ENCODE results near the gene MDFIC.

Gene MDFIC

DNA sequence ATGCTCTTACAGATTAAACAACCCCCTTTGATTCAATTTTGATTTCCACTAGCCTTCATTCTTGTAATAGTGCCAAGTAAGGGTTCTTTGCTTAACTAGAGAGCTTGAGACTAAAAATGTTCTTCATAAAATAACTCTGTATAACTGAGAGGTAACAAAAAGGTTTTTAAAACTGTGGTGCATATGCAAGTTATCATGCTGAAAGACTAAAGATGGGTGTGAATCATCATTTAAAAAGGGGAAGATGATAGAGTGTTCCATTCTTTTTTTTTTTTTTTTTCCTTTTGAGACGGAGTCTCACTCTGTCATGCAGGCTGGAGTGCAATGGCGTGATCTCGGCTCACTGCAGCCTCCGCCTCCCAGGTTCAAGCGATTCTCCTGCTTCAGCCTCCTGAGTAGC, 11.1 kb downstream of the MDFIC start:
- TF ChIP-seq GATA1 (IDR thresholded peaks at IDR 0.05; ENCODE audit: low read depth, low read length) (no peak), POLR2A (IDR thresholded peaks at IDR 0.05; ENCODE audit: low read length) (no peak)
- DNase-seq, result no peak

DNA sequence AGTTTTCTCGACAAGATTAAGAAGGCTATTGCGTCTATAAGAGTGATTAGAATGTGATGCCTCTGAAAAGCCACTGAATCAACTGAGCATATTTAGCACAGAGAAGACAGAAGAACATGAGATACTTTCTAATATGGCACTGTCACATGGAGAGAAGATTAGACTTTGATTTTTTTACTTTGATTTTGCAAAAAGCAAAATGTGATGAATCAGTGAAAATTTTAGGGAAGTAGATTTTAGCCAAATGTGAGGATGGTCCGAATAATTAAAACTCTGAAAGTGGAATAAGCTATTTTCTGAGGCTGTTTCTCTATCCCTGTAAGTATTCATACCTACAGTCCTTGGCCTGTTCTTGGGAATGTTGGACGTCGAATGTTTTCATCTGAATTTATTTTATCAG, 11.8 kb downstream of the MDFIC start:
- TF ChIP-seq GATA1 (IDR thresholded peaks at IDR 0.05; ENCODE audit: low read depth, low read length) (no peak), POLR2A (IDR thresholded peaks at IDR 0.05; ENCODE audit: low read length) (no peak)

DNA sequence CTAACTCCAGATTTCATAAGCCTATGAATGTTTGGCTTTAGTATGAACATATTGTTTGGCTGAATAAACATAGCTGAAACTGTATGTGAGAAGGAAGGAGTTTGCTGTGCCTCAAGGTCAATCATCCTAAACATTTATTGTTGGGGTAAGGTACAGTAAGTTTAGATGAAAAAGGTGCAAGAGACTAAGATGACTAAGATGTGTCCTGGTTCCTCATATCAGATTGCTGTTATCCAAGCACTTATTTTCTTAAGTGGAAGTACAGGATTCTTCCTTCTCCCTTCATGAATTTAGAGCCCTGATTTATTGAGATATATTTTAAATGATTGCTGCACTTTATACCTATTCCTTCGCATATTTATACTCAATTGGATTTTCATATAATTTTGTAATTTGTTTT, 12.2 kb downstream of the MDFIC start:
- no peak for DNase-seq
- TF ChIP-seq POLR2A (IDR thresholded peaks at IDR 0.05; ENCODE audit: low read length) (no peak), GATA1 (IDR thresholded peaks at IDR 0.05; ENCODE audit: low read depth, low read length) (no peak)

More for the DNA sequence above, 11.8 kb downstream of the MDFIC start:
- no peak for DNase-seq

DNA sequence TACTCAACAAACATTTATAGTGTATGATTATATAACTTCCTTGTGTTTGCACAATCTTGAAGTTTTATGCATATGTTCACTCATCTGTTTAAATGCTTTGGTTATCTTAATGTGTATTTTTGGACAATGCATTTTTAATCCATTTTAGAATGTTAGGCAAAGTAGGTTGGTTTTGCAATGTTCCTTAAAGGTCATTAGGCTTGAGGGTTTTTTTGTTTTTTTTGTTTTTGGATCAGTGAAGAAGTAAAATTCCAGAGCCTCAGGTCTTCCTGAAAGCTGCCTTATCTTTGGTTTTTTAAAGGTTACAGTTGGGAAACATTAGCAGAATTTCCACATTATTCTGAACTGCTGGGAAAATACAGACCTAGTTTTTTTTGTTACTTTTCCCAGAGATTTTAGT, 12.8 kb downstream of the MDFIC start:
- no peak for DNase-seq
- TF ChIP-seq GATA1 (IDR thresholded peaks at IDR 0.05; ENCODE audit: low read depth, low read length) (no peak), POLR2A (IDR thresholded peaks at IDR 0.05; ENCODE audit: low read length) (no peak)

DNA sequence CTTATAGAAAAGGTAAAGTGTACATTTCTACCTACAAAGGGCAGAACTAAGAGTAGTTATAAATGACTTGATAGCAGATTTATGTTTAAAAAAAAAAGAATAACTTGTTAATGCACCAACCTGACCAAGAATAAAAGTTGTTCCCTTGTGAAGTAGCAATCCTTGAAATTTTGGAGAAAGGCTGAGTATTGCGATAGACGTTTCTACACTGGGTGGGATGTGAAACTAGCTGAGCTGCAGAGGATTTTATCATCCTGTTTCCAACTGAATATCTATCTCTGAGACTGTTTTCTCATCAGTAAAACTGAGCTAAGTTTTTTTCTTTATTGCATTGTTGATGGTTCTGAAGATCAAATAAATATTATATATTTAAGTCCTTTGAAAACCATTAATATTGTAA, 14.6 kb downstream of the MDFIC start:
- TF ChIP-seq GATA1 (IDR thresholded peaks at IDR 0.05; ENCODE audit: low read depth, low read length) (no peak), POLR2A (IDR thresholded peaks at IDR 0.05; ENCODE audit: low read length) (no peak)
- DNase-seq, result no peak

DNA sequence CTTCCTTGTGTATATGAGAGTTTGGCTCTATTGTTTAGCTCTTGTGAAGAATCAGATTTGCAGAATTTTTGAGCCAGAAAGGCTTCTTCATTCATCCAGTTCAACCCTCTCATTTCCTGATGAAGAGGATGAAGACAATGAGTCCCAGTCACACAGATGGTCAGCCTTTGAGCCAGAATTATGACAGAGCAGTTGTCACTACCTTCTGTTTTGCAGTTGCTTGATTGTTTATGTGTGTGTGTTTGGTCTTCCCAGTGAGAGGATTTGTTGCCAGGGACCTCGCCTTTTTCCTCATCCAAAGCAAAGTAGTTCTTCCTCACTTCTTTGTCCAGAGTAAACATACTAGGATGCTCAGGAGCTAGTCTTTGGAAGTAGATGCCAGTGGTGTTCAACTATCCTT, 15.6 kb downstream of the MDFIC start:
- no peak for DNase-seq
- TF ChIP-seq GATA1 (IDR thresholded peaks at IDR 0.05; ENCODE audit: low read depth, low read length) (no peak), POLR2A (IDR thresholded peaks at IDR 0.05; ENCODE audit: low read length) (no peak)

DNA sequence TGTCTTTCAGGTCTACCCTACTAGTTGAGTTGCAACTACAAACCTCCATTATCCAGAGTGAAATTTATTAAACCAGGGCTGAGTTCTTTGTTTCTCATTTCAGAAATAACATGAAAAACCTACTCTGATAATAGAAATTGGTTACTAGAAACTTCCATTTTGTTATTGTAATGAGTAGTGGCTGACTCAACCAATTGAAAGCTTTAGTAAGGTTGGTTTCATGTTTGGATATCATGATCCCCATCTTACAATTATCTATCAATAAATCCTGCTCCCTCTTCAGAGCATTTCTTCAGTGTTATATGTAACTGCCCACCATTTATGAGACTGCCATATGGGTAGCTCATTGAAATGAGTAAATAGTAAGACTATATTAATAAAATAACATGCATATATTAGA, 16.9 kb downstream of the MDFIC start:
- no peak for DNase-seq
- TF ChIP-seq POLR2A (IDR thresholded peaks at IDR 0.05; ENCODE audit: low read length), result no peak
- no peak for TF ChIP-seq GATA1 (IDR thresholded peaks at IDR 0.05; ENCODE audit: low read depth, low read length)

DNA sequence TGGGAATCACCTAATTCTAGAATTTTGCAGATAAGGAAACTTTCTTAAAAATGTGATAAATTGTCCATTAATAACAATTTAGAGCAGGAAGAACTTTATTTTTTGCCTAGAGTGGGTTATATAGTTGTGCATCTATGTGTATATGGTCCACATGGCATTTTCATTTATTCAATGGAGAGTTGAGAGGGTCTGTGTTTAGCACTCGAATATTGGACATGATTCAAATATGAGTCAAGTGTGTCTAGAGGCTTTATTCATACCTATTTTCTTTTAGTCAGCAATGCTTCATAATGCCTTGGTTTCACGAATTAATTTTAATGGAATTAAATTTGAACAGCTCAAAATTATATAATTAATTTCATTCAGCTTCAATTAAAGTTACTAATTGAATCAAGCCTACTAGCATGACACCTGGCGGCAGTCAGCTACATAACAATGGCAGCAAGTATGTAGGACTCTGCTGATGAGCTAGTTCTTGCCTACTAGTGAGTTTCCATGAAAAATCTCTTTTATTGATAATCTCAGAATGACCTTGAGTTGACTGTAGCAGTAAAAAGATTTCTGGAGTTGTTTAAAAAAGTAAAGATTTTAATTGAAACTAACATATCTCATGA, 17.7 kb downstream of the MDFIC start:
- no peak for TF ChIP-seq POLR2A (IDR thresholded peaks at IDR 0.05; ENCODE audit: low read length)
- no peak for TF ChIP-seq GATA1 (IDR thresholded peaks at IDR 0.05; ENCODE audit: low read depth, low read length)
- DNase-seq, result no peak

DNA sequence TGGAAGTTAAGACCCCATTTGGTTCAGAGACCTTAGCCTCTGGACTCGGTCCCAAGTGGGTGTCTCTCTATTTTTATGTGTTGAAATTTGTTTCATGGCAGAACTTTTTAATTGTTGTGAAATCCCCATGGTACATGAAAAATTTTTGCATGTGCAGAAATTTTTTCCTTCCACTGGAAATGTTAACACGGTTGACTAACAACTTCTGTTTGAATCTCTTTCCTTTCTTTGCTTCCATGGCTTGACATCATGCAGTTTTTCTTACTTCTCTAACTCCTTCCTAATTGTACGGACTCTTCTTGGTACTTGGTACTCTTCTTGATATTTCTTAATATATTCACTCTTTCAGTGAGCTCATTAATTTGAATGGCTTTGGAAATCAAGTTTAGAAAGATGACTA, 18.3 kb downstream of the MDFIC start:
- no peak for DNase-seq
- TF ChIP-seq GATA1 (IDR thresholded peaks at IDR 0.05; ENCODE audit: low read depth, low read length), result no peak
- no peak for TF ChIP-seq POLR2A (IDR thresholded peaks at IDR 0.05; ENCODE audit: low read length)

DNA sequence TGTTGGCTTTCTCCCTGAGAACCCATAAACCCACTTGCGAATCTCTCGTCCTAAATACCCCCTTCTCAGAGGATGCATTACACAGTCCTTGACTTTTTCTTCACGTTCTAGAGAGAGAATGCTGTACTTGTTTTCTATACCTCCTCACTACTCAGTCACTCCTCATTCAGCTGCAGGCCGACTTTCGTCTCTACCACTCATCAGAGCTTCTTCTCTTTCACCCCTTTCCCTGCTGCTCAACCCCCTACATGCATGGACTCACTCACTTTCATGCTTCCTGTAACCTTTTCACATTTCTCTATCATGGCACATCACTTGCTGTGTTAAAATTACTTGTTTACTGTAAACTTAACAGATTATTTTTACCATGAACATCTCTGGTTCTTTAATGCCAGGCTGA, 19.8 kb downstream of the MDFIC start:
- TF ChIP-seq GATA1 (IDR thresholded peaks at IDR 0.05; ENCODE audit: low read depth, low read length) (no peak), POLR2A (IDR thresholded peaks at IDR 0.05; ENCODE audit: low read length) (no peak)
- DNase-seq, result no peak

DNA sequence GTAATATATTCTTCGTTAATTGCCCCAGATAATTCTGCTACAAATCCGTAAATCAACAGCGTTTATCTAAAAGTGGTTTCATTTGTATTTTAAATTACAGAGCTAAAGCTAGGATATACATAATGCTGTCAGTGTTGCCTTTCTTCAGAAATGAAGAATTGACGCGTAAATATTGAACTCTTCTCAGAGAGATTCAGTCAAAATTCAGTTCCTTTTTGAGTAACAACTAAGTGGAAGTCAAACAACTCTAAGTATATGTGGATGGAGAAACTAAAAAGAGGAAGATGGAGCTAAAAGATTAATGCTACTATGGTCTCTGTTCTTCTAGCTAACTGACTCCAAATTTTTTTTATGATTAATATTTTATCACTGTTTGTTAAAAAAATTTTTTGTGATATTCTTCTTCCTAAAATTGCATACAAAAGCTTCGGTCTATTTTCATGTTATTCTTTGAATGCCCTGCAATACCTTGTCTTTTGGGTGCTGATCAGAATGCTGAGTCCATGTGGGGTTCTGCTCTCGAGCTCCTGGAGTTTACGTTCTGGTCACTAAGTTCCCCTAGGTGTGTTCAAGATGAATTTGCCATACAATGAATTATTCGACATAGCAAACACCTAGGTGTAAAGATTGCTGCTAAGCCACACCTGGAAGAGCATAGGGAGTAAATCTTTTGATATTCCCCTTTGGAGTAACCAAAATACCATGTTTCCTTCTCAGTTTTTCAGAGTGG, 20.7 kb downstream of the MDFIC start:
- TF ChIP-seq POLR2A (IDR thresholded peaks at IDR 0.05; ENCODE audit: low read length) (no peak), GATA1 (IDR thresholded peaks at IDR 0.05; ENCODE audit: low read depth, low read length) (no peak)

DNA sequence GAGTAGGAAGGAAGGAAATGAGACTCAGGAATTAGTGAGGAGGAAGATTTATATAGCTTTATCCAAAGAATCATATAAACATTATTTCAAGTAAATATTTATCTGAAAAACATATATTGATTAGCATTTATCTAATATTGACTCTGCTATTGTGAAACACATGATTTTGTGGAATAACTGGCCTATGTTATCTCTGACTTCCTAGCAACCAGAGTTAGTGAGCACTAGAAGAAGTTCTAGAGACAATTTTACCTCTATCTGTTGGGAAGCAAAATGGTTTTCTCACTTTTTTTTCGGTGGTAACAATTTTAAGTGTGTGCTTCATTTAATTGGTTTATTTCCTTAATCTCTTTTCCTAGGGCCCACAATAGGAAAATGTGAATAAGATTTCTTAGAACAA, 21.6 kb downstream of the MDFIC start:
- no peak for TF ChIP-seq GATA1 (IDR thresholded peaks at IDR 0.05; ENCODE audit: low read depth, low read length)
- no peak for TF ChIP-seq POLR2A (IDR thresholded peaks at IDR 0.05; ENCODE audit: low read length)
- no peak for DNase-seq

More for the DNA sequence above, 20.7 kb downstream of the MDFIC start:
- no peak for DNase-seq

DNA sequence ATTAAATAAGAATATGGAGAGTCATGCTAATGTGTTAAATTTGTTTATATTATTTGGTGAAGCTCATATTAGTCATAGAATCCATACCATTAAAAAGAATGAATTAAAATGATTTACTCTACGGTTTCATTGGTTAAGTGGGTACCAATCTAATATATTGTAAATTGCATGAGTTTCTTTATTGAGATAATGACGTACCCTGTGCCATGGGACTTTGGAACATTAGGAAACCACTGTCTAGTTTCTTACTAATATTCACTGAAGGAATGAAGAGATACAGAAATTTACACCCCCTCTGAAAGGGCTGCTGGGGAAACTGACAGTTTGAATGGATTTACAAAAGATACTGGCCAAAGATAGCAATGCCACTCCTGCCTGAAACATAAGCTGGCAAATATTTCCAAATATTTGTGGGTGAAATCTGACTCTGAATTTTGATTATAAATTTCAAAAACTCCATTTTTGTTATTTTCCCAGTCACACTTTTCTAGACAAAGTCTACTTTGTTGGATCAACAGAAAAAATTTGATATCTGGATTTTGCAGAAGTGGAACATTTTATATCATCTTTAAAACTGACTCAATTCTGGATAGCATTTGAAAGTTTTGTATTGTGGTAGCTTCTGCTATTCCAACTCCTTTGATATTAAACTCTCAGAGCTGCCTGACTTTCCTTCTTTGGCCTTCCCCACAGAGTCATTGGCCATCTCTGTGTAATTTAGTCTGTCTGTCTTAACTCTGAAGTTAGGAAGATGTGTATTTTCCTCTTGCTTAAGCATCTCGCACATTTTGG, 22.3 kb downstream of the MDFIC start:
- no peak for DNase-seq
- no peak for TF ChIP-seq GATA1 (IDR thresholded peaks at IDR 0.05; ENCODE audit: low read depth, low read length)
- TF ChIP-seq POLR2A (IDR thresholded peaks at IDR 0.05; ENCODE audit: low read length), result no peak
